Activated CD8-positive, alpha-beta T cell treated with anti-CD3 and anti-CD28 coated beads, Interleukin-2, amount 10 ng/mL, durations not matched to agents 7 days and 5 days (primary cell): ENCODE data around the gene EPS15. TPM values are rescaled to one million over a fixed set of nuclear protein-coding genes. Genes with fewer than 3 reads are reported as not detected.
"Not testable (repeated sequence)": the region's sequence is repeated elsewhere in the genome, so short reads cannot be mapped to it uniquely, and the experiment has no call there.

ENCODE experiments used
- ATAC-seq: fragments of 150-1000 bp; cut with Tn5 transposase; one replicate; pipeline ENCODE4 v1.10.0; 2021; ENCODE audit warnings: moderate library complexity
- CTCF ChIA-PET: fragments of 350-600 bp; sonication (Branson Sonifier 250); formaldehyde crosslinking; loops from one replicate; lab custom pipeline; 2021; ENCODE audit warnings: antibody characterized with exemption; lab: Charles Lee
- POLR2A ChIA-PET: fragments of 350-600 bp; sonication (Branson Sonifier 250); formaldehyde crosslinking; loops from one replicate; lab custom pipeline; 2021; ENCODE audit warnings: antibody characterized with exemption; lab: Charles Lee
- DNase-seq: peaks from one replicate; pipeline ENCODE4 v3.0.0-alpha.2; 2020
- H3K27ac Mint-ChIP-seq: one replicate; pipeline ENCODE4 v1.8.0; 2021; ENCODE audit warnings: mild to moderate bottlenecking, mixed read lengths
- H3K27me3 Mint-ChIP-seq: one replicate; pipeline ENCODE4 v1.8.0; 2021; ENCODE audit warnings: low read depth, mixed read lengths
- H3K36me3 Mint-ChIP-seq: one replicate; pipeline ENCODE4 v1.8.0; 2021; ENCODE audit warnings: low read depth, mixed read lengths
- H3K4me1 Mint-ChIP-seq: one replicate; pipeline ENCODE4 v1.8.0; 2021; ENCODE audit warnings: low read depth, mixed read lengths
- H3K4me3 Mint-ChIP-seq: one replicate; pipeline ENCODE4 v1.8.0; 2021; ENCODE audit warnings: mild to moderate bottlenecking, mixed read lengths
- H3K9me3 Mint-ChIP-seq: one replicate; pipeline ENCODE4 v1.8.0; 2022; ENCODE audit warnings: mixed read lengths; ENCODE audit not compliant: insufficient read depth
- total RNA-seq, 2 experiments: library from RNA; stranded (reverse); gene quantifications; one replicate each; pipeline ENCODE4 v1.2.3, GENCODE V29; 2021

Gene EPS15
- total RNA-seq, 2 experiments from 2014 or later, result 57.2 to 58.4 TPM

DNA sequence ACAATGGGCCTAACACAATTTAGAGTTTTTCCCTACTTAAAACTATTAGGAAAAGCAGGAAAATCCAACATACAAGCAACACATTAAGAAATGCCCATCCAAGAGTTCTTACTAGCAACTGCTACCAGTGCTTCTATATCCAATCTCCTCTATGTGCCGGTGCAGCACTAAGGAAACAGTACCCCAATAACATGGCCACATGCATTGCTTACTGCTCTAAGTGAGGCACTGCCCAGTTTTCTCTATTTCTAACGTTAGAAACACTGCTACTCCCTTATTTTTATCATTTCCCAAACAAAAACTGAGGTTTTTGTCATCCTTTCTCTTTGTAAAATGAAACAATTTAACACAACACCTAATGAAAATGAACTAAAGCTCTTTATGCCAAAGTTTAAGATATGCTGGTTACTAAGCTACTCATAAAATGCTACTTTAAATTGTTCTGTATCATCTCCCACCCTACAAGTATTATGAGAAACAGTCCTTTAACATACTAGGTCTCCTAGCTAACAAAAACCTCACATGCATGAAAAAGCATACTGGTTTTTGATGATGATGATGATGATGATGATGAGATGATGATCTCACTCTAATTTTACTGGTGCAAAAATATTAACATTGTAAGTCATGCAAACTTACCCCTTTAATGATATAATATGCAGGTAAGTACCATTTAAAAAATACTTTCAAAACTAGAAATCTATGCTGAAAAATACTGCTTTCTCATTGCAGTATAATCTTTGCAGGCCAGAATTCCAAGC lies 98.0 kb downstream of the EPS15 start:
- no peak for DNase-seq
- Mint-ChIP-seq H3K36me3 (peaks cover 38% of the 10 kb centered on the region), H3K4me3 (no peak overlapping the region), H3K9me3 (no peaks in the 10 kb centered on the region), H3K4me1 (no peaks in the 10 kb centered on the region), H3K27me3 (no peaks in the 10 kb centered on the region), H3K27ac (no peak overlapping the region)
- ChIA-PET POLR2A (no interaction called here), CTCF (interaction anchor here (1.4 kb wide), 1 partner anchor 9 kb away, joined by 3 read pairs; no protein-coding TSS in a partner anchor)
- no peak for ATAC-seq

DNA sequence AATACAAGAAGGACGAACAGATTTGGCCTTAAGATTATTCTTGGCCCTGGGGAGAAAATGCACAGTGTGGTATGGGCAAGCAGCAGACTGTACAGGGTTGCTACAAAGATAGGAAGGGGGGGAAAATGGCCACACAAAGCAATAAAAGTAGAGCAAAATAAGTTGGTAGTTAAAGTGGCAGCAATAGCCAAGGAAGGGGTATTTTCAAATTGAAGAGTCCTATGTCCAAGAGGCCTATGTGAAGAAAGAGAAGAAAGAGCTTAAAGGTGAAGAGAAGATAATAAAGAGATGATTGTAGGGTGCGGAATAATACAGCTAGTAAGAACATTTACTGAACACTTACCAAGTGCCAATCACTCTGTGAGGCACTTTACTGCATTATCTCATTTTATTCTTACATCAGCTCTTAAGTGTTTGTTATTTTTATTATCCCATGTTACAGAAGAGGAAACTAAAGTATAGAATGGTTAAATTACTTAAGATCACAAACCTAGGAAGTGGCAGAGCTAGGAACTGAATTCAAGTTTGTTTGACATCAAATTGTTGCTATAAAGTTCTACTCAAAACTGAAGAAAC lies 100.6 kb downstream of the EPS15 start:
- Mint-ChIP-seq H3K9me3 (no peaks in the 10 kb centered on the region), H3K4me3 (no peak overlapping the region), H3K27ac (no peak overlapping the region), H3K4me1 (no peaks in the 10 kb centered on the region), H3K36me3 (peaks cover 29% of the 10 kb centered on the region), H3K27me3 (no peaks in the 10 kb centered on the region)
- no peak for DNase-seq
- ChIA-PET POLR2A (no interaction called here), CTCF (interaction anchor here (1.0 to 1.5 kb wide), 2 partner anchors 26 to 98 kb away, joined by 3 read pairs; no protein-coding TSS in a partner anchor)
- ATAC-seq, result no peak

DNA sequence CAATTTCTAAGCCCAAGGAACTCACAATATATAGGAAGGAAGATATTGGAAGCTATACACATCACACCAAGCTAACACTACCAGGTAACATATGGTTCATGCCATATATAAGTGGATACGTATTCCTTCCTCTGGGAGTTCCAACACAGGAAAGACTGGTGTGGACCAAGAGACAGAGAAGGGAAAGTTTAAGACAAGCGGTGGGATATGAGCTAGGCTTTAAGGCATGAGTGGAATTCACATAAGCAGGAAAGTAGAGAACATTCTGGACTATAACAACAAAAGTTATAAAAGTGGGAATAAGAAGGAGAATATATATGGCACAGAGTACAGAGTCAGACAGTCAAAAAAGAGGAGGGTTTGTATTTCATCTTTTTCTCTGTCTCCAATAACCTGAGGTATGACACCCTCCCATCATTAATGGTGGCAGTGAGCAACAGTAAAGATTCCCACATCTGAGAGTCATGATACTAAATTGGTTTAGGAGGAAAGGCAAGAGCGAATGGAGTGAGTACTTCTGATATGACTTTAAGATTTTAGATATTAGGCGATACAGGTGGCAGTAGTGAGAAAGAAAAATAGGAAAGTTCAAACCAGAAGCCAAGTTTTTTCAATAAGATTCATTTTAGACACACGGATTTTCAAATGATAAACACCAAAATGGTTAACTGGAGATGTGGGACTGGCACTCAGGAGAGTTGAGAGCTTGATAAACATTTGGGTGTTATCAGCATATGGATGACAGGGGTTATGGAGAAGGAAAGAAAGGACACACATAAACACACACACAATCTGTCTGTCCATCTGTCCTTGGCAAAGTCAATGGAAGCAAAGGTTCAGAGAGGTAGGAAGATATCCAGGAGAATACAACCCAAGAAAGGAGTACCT lies 101.3 kb downstream of the EPS15 start:
- POLR2A ChIA-PET, result no interaction called here

DNA sequence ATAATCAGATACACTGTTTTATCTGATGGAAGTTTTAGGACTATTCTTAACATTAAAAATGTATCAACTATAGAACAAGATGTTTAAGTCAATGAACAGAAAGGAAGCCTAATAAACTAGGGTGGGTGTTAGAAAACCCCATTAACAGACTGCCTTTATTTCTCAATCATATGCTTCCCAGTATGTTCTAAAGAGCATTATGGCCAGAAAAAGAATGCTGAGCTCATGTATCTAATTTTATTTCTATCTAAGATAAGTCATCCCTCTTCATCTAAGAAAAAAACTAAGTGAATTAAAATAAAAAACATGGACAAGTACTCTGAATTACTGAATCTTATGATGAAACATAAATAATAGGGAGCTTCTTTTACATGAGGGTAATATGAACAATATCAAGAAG lies 102.2 kb downstream of the EPS15 start:
- Mint-ChIP-seq H3K27me3 (no peaks in the 10 kb centered on the region), H3K36me3 (peaks cover 31% of the 10 kb centered on the region), H3K9me3 (no peaks in the 10 kb centered on the region), H3K27ac (no peak overlapping the region), H3K4me3 (no peak overlapping the region), H3K4me1 (no peaks in the 10 kb centered on the region)
- no peak for DNase-seq
- ATAC-seq, result no peak
- ChIA-PET CTCF (interaction anchor here (1.6 kb wide), 1 partner anchor 118 kb away, joined by 4 read pairs; no protein-coding TSS in a partner anchor), POLR2A (no interaction called here)

More for the DNA sequence above, 101.3 kb downstream of the EPS15 start:
- Mint-ChIP-seq H3K9me3 (no peaks in the 10 kb centered on the region), H3K4me3 (no peak overlapping the region), H3K27ac (no peak overlapping the region), H3K4me1 (no peaks in the 10 kb centered on the region), H3K36me3 (peaks cover 26% of the 10 kb centered on the region), H3K27me3 (no peaks in the 10 kb centered on the region)
- no peak for ATAC-seq
- CTCF ChIA-PET, result interaction anchor here (1.6 kb wide), 1 partner anchor 117 kb away, joined by 4 read pairs; no protein-coding TSS in a partner anchor
- no peak for DNase-seq

DNA sequence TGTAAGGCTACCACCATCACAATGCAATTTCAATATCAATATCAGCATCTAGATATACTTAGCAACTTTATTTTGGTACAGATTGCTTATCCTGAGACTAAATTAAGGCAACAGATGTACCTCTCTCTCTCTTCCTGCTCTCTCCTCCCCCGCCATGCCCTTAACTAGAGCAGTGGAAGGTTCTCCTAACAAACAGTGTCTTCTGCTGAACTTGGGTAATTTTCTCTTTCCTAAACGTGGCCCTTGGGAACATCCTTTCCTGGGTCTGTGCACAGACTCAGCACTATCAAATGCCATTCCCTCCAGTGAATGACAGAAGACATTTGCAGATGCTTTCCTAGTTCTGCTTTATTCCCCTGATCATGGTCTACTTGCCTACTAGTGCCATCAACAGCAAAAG lies 103.1 kb downstream of the EPS15 start:
- DNase-seq, result no peak
- Mint-ChIP-seq H3K9me3 (no peaks in the 10 kb centered on the region), H3K27ac (no peak overlapping the region), H3K4me3 (no peak overlapping the region), H3K36me3 (peaks cover 31% of the 10 kb centered on the region), H3K4me1 (no peaks in the 10 kb centered on the region), H3K27me3 (no peaks in the 10 kb centered on the region)
- ATAC-seq, result no peak
- CTCF ChIA-PET, result no interaction called here
- POLR2A ChIA-PET, result interaction anchor here (0.6 kb wide), 1 partner anchor 30 kb away, joined by 3 read pairs; no protein-coding TSS in a partner anchor

DNA sequence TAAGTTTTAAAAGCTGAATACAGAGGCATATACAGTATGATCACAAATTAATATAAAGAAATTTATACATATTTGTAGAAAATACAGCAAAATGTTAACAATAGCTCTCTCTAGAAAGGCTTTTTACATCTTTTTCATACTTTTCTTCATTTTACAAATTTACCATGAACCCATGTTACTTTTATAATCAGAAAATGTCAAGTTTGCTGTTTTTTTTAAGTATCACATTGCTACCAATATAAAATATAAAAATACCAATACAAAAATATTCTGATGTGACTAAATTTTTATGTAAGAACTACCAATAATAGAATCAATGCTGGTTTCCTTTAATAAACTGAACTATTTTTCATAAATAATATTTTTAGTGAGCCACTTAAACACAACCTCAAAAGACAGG lies 104.3 kb downstream of the EPS15 start:
- H3K27ac Mint-ChIP-seq, result no peak overlapping the region
- no peaks in the 10 kb centered on the region for H3K9me3 Mint-ChIP-seq
- H3K36me3 Mint-ChIP-seq, result peaks cover 26% of the 10 kb centered on the region
- ChIA-PET CTCF (interaction anchor here (1.8 kb wide), 1 partner anchor 10 kb away, joined by 4 read pairs; no protein-coding TSS in a partner anchor), POLR2A (no interaction called here)
- ATAC-seq (no peak), DNase-seq (no peak)
- H3K27me3 Mint-ChIP-seq, result no peaks in the 10 kb centered on the region
- H3K4me1 Mint-ChIP-seq, result no peaks in the 10 kb centered on the region
- no peak overlapping the region for H3K4me3 Mint-ChIP-seq

DNA sequence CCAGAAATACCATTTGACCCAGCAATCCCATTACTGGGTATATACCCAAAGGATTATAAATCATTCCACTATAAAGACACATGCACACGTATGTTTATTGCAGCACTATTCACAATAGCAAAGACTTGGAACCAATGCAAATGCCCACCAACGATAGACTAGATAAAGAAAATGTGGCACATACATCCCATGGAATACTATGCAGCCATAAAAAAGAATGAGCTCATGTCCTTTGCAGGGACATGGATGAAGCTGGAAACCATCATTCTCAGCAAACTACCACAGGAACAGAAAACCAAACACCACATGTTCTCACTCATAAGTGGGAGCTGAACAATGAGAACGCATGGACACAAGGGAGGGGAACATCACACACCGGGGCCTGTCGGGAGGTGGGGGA lies 107.2 kb downstream of the EPS15 start:
- H3K4me3 Mint-ChIP-seq, H3K27me3 Mint-ChIP-seq, CTCF ChIA-PET, H3K4me1 Mint-ChIP-seq, H3K9me3 Mint-ChIP-seq, ATAC-seq, POLR2A ChIA-PET, DNase-seq, H3K27ac Mint-ChIP-seq: not testable (repeated sequence)
- peaks cover 26% of the 10 kb centered on the region for H3K36me3 Mint-ChIP-seq

DNA sequence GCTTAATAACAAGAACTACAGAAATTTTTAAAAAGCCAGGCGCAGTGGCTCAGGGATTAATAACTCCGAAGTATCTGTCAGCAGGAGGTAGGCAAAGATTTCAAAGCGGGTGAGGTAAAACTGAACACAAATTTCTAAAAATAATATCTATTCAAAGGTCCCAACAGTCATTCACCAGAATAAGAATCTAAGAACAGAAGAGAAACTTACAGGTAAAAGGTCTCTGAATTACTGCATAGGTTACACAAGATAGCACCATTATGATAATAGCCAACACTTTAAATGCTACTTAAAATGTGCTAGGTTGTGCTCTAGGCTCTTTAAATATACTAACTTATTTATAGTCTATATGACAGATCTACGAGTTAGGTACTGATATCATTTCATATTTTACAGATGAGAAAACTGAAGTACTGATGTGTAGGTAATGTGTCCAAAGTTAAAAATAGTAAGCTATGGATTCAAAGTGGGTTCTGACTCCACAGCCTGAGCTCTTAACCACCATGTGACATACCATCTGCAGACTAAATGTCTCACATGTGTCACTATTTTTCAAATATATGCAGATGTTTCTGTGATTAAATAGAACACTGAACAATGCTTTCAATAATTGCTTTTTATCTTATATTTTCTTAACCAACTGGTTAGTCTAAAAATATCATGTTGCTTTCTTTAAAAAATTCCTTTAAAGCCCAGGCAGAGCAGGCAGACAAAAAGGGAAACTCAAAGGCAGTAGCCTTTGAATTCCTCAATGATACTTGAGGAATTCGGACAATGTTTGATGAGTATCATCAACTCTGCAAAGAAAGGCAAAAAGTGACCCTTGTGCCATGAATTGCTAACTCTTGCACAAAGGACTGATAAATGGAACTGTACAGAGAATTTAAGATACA lies 108.3 kb downstream of the EPS15 start:
- H3K36me3 Mint-ChIP-seq, result peaks cover 31% of the 10 kb centered on the region
- ATAC-seq (no peak), DNase-seq (no peak)
- no peaks in the 10 kb centered on the region for H3K4me1 Mint-ChIP-seq
- H3K9me3 Mint-ChIP-seq, result no peaks in the 10 kb centered on the region
- no peak overlapping the region for H3K4me3 Mint-ChIP-seq
- H3K27ac Mint-ChIP-seq, result no peak overlapping the region
- CTCF ChIA-PET, result interaction anchor here (0.7 to 0.9 kb wide), 2 partner anchors 15 to 31 kb away, joined by 3 read pairs; no protein-coding TSS in a partner anchor
- POLR2A ChIA-PET, result no interaction called here
- H3K27me3 Mint-ChIP-seq, result no peaks in the 10 kb centered on the region

DNA sequence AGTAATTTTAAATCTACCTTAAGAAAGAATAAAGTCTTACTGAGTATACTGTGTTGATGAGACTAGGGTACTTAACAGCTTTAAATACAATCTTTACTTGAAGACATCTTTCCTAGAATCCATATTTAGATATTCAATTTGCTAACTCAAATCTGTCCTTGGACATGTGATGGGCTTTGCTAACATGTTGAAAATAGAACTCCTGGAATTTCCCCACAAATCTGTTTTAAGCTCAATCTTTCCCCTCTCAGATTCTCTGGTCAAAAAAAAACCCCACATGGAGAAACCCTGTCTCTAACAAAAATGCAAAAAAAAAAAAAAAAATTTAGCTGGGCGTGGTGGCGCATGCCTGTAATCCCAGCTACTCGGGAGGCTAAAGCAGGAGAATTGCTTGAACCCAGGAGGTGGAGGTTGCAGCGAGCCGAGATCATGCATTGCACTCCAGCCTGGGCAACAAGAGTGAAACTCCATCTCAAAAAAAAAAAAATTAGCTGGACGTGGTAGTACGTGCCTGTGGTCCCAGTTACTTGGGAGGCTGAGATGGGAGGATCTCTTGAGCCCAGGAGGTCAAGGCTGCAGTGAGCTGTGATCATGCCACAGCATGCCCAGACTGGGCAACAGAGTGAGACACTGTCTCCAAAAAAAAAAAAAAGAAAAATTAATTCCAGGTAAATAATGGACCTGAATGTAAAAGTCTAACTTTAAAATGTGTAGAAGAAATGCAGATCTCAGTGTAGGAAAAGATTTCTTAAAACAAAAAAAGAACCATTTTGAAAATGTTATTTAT lies 109.1 kb downstream of the EPS15 start:
- ATAC-seq, H3K4me1 Mint-ChIP-seq, H3K27ac Mint-ChIP-seq, H3K27me3 Mint-ChIP-seq, H3K9me3 Mint-ChIP-seq, DNase-seq, H3K4me3 Mint-ChIP-seq, POLR2A ChIA-PET: not testable (repeated sequence)
- CTCF ChIA-PET, result interaction anchor here (0.7 to 0.9 kb wide), 2 partner anchors 16 to 32 kb away, joined by 3 read pairs; no protein-coding TSS in a partner anchor
- H3K36me3 Mint-ChIP-seq, result peaks cover 35% of the 10 kb centered on the region

DNA sequence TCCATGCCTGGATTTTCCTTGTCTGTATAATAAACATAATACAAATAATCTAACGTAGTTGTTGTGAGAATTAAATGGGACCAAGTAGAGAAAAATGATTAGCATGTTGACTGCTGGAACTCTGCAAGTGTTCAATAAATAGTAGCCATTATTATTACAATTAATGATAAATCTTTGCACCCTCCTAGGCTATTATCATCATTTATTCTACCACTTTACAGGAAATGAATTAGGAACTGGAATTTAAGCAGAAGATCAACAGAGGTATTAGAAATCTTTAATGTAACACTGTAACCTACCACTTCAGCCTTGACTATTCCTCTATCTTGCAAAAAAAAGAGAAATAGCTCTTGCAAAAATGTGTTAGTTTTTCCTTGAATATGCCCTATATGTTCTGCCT lies 126.8 kb downstream of the EPS15 start:
- Mint-ChIP-seq H3K36me3 (peaks cover 36% of the 10 kb centered on the region), H3K4me1 (no peaks in the 10 kb centered on the region), H3K27ac (no peak overlapping the region), H3K27me3 (no peaks in the 10 kb centered on the region), H3K9me3 (no peaks in the 10 kb centered on the region), H3K4me3 (no peak overlapping the region)
- no peak for DNase-seq
- ChIA-PET CTCF (no interaction called here), POLR2A (no interaction called here)
- ATAC-seq, result no peak
